SK-N-SH (cell line): Measurements from ENCODE around the gene BRINP1. TPM values are rescaled to one million over a fixed set of nuclear protein-coding genes. Genes with fewer than 3 reads are reported as not detected.

Experiments used
- CTCF ChIA-PET: fragments of 300-600, 350-600 bp; formaldehyde crosslinking; extraction: SDS; loops from one replicate; lab custom pipeline; 2021; lab: Yijun Ruan, JAX
- POLR2A ChIA-PET: fragments of 350-600 bp; sonication (Branson Sonifier 250); formaldehyde crosslinking; extraction: SDS; loops from one replicate; lab custom pipeline; 2020; ENCODE audit warnings: antibody characterized with exemption, inconsistent platforms; lab: Yijun Ruan, JAX
- DNase-seq: peaks from one replicate; pipeline ENCODE4 v3.0.0; 2012
- H2AFZ ChIP-seq: fragments of 200-600 bp; sonication (generic); 2 replicates; pipeline ENCODE4 v1.8.1; 2016; ENCODE audit warnings: antibody characterized with exemption, mild to moderate bottlenecking, low read depth
- H3F3A ChIP-seq: fragments of 200-600 bp; sonication (generic); replicated peaks from 2 replicates; pipeline ENCODE3; 2016; ENCODE audit warnings: antibody characterized with exemption, mild to moderate bottlenecking; ENCODE audit not compliant: insufficient read depth
- H3K27ac ChIP-seq, 2 experiments: fragments of 200-500 bp in 1 of 2; fragments of 200-600 bp in 1 of 2; sonication (Bioruptor generic) in 1 of 2; sonication (generic), shearing (Covaris generic) in 1 of 2; 2 replicates each; pipeline versions ENCODE4 v1.5.1 to v1.6.1; 2014 to 2016; ENCODE audit warnings: low read depth in 2 of 2, inconsistent platforms in 1 of 2, low read length in 1 of 2, mild to moderate bottlenecking in 1 of 2, mixed read lengths in 1 of 2
- H3K27me3 ChIP-seq: fragments of 200-600 bp; sonication (generic), shearing (Covaris generic); 2 replicates; pipeline ENCODE4 v1.6.1; 2016; ENCODE audit warnings: mixed run types; ENCODE audit not compliant: insufficient read depth
- H3K36me3 ChIP-seq, 2 experiments: fragments of 200-500 bp in 1 of 2; fragments of 200-600 bp in 1 of 2; sonication (Bioruptor generic) in 1 of 2; sonication (generic) in 1 of 2; replicated peaks in 1 of 2; 2 replicates each; pipeline versions ENCODE3 to v1.5.1; 2014 to 2016; ENCODE audit warnings: low read length in 1 of 2, mild to moderate bottlenecking in 1 of 2; ENCODE audit not compliant: insufficient read depth in 2 of 2, control insufficient read depth in 1 of 2
- H3K4me1 ChIP-seq, 2 experiments: fragments of 200-500 bp in 1 of 2; fragments of 200-600 bp in 1 of 2; sonication (Bioruptor generic) in 1 of 2; sonication (generic), shearing (Covaris generic) in 1 of 2; 2 replicates each; pipeline versions ENCODE4 v1.5.1 to v1.6.1; 2014 to 2016; ENCODE audit warnings: low read depth in 1 of 2, low read length in 1 of 2, mixed run types in 1 of 2; ENCODE audit not compliant: insufficient read depth in 2 of 2, control insufficient read depth in 1 of 2
- H3K4me2 ChIP-seq: fragments of 200-600 bp; sonication (generic), shearing (Covaris generic); 2 replicates; pipeline ENCODE4 v1.6.1; 2017; ENCODE audit warnings: mixed run types
- H3K4me3 ChIP-seq, 2 experiments: fragments of 200-500 bp in 1 of 2; fragments of 200-600 bp in 1 of 2; sonication (Bioruptor generic) in 1 of 2; sonication (generic), shearing (Covaris generic) in 1 of 2; 2 replicates each; pipeline versions ENCODE4 v1.5.1 to v1.8.1; 2014 to 2016; ENCODE audit warnings: low read depth in 2 of 2, inconsistent platforms in 1 of 2, low read length in 1 of 2, mild to moderate bottlenecking in 1 of 2, mixed read lengths in 1 of 2, moderate library complexity in 1 of 2
- H3K79me2 ChIP-seq: fragments of 200-600 bp; sonication (generic); 2 replicates; pipeline ENCODE4 v1.8.1; 2017; ENCODE audit warnings: mild to moderate bottlenecking; ENCODE audit not compliant: insufficient read depth
- H3K9ac ChIP-seq: fragments of 200-600 bp; sonication (generic); 2 replicates; pipeline ENCODE4 v1.6.1; 2017; ENCODE audit warnings: mixed run types
- H3K9me2 ChIP-seq: fragments of 200-600 bp; sonication (generic); 2 replicates; pipeline ENCODE4 v1.6.1; 2017; ENCODE audit warnings: mixed run types
- H3K9me3 ChIP-seq: fragments of 200-600 bp; sonication (generic); 2 replicates; pipeline ENCODE4 v1.6.1; 2017; ENCODE audit warnings: mixed run types, mild to moderate bottlenecking, moderate library complexity
- H4K20me1 ChIP-seq: fragments of 200-600 bp; sonication (generic); 2 replicates; pipeline ENCODE4 v1.6.1; 2017; ENCODE audit warnings: mild to moderate bottlenecking, mixed run types; ENCODE audit not compliant: insufficient read depth
- ELF1 ChIP-seq: IDR thresholded peaks from 2 replicates; pipeline ENCODE4 v1.4.0; 2012
- EP300 ChIP-seq, 2 experiments: IDR thresholded peaks; 2 replicates each; pipeline versions ENCODE4 v1.4.0 to v1.6.1; 2012; ENCODE audit warnings: borderline replicate concordance in 1 of 2, low read depth in 1 of 2, low read length in 1 of 2
- EZH2phosphoT487 ChIP-seq: fragments of 200-600 bp; sonication (generic); IDR thresholded peaks from 2 replicates; pipeline ENCODE4 v1.6.1; 2017; ENCODE audit warnings: low read depth, mixed run types, mild to moderate bottlenecking, antibody characterized with exemption, moderate library complexity, borderline replicate concordance
- FOXM1 ChIP-seq: IDR thresholded peaks from 2 replicates; pipeline ENCODE4 v1.4.0; 2012; ENCODE audit warnings: low read depth, mild to moderate bottlenecking
- GATA2 ChIP-seq: sonication (generic); formaldehyde crosslinking; IDR thresholded peaks from 2 replicates; pipeline ENCODE4 v1.5.0; 2020; ENCODE audit warnings: mild to moderate bottlenecking, missing genetic modification reagents
- JUND ChIP-seq: IDR thresholded peaks from 2 replicates; pipeline ENCODE4 v1.4.0; 2012
- MXI1 ChIP-seq: IDR thresholded peaks from 2 replicates; pipeline ENCODE4 v1.6.1; 2012; ENCODE audit warnings: mild to moderate bottlenecking, low read depth, low read length, improper control_type of control experiment
- NRF1 ChIP-seq: IDR thresholded peaks from 2 replicates; pipeline ENCODE4 v1.6.1; 2012; ENCODE audit warnings: low read depth, mild to moderate bottlenecking, low read length
- RAD21 ChIP-seq: IDR thresholded peaks from 2 replicates; pipeline ENCODE4 v1.6.1; 2012; ENCODE audit warnings: mild to moderate bottlenecking, low read length
- RCOR1 ChIP-seq: fragments of 150-350 bp; IDR thresholded peaks from 2 replicates; pipeline ENCODE4 v1.6.1; 2017; ENCODE audit warnings: antibody characterized with exemption, low read length
- RXRA ChIP-seq: IDR thresholded peaks from 2 replicates; pipeline ENCODE4 v1.4.0; 2012; ENCODE audit warnings: low read depth, mild to moderate bottlenecking, borderline replicate concordance
- SMC3 ChIP-seq: IDR thresholded peaks from 2 replicates; pipeline ENCODE4 v1.6.1; 2012; ENCODE audit warnings: low read depth, low read length, improper control_type of control experiment
- TAF1 ChIP-seq: IDR thresholded peaks from 2 replicates; pipeline ENCODE4 v1.6.1; 2012; ENCODE audit warnings: low read depth, mild to moderate bottlenecking, low read length, moderate library complexity, borderline replicate concordance
- TCF12 ChIP-seq: IDR thresholded peaks from 2 replicates; pipeline ENCODE4 v1.4.0; 2012
- YY1 ChIP-seq: IDR thresholded peaks from 2 replicates; pipeline ENCODE4 v1.4.0; 2012; ENCODE audit warnings: low read depth, mild to moderate bottlenecking
- WGBS: methylation state at CpG from one replicate; pipeline ENCODE4 v1.1.6; 2017; ENCODE audit warnings: low lambda C conversion rate; 5-methylcytosine and 5-hydroxymethylcytosine counted together
- polyA plus RNA-seq, 3 experiments: library from polyadenylated mRNA; depleted of rRNA; stranded (reverse); fragments of >200 nt; gene quantifications; 2 replicates each; pipeline ENCODE4 v1.2.3, GENCODE V29; 2012
- TF ChIP-seq, protein P1 (sequence below): fragments of 150-350 bp; IDR thresholded peaks from 2 replicates; pipeline ENCODE4 v1.6.1; 2016; ENCODE audit warnings: mild to moderate bottlenecking, low read depth, low read length
- TF ChIP-seq, protein P2 (sequence below): fragments of 150-350 bp; IDR thresholded peaks from 2 replicates; pipeline ENCODE4 v1.6.1; 2017; ENCODE audit warnings: antibody characterized with exemption, low read length, low read depth, borderline replicate concordance
- TF ChIP-seq, protein P3 (sequence below): IDR thresholded peaks from 2 replicates; pipeline ENCODE4 v1.4.0; 2012; ENCODE audit warnings: low read depth, borderline replicate concordance
- TF ChIP-seq, protein P4 (sequence below): fragments of 200-600 bp; sonication (generic); IDR thresholded peaks from 2 replicates; pipeline ENCODE4 v1.6.1; 2017; ENCODE audit warnings: antibody characterized with exemption, mild to moderate bottlenecking, moderate library complexity
- TF ChIP-seq, protein P5 (sequence below): IDR thresholded peaks from 2 replicates; pipeline ENCODE4; 2012

The BRINP1 gene
- polyA plus RNA-seq, 1 of the 3 experiments (the other 2 are of a cell fraction), result 0.41 TPM

DNA sequence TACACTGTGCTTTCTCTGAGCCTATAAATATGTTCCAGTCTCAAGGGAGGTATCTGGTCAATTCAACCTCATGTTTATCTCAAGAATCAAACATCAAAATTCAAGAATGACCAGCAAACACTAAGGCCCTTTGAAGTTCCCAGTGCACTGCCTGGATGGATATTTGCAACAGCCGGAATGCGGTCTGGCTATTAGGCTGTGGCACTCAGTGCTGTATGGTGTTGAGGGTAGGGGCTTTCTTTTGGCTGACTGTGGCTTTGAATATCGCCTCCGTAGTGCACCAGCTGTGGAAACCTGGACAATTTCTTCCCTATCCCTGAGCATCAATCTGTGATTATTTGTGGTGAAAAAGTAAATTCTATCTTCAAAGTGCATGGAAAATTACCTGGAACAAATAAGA lies 220.4 kb downstream of the BRINP1 start:
- no peak overlapping the region for H3K9ac ChIP-seq
- DNase-seq, result no peak
- H3K9me3 ChIP-seq, result no peaks in the 10 kb centered on the region
- CTCF ChIA-PET, result no interaction called here
- H3K27me3 ChIP-seq, result no peaks in the 10 kb centered on the region
- no peak overlapping the region for H2AFZ ChIP-seq
- H3K4me3 ChIP-seq, result no peak overlapping the region
- POLR2A ChIA-PET, result no interaction called here
- H3K79me2 ChIP-seq, result no peaks in the 10 kb centered on the region
- TF ChIP-seq JUND, result no peak
- no peak for TF ChIP-seq RAD21
- TF ChIP-seq, protein P1, sequence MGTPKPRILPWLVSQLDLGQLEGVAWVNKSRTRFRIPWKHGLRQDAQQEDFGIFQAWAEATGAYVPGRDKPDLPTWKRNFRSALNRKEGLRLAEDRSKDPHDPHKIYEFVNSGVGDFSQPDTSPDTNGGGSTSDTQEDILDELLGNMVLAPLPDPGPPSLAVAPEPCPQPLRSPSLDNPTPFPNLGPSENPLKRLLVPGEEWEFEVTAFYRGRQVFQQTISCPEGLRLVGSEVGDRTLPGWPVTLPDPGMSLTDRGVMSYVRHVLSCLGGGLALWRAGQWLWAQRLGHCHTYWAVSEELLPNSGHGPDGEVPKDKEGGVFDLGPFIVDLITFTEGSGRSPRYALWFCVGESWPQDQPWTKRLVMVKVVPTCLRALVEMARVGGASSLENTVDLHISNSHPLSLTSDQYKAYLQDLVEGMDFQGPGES, result no peak
- TF ChIP-seq GATA2 (CRISPR knock-in tag), result no peak
- no peak for TF ChIP-seq FOXM1
- TF ChIP-seq, protein P2, sequence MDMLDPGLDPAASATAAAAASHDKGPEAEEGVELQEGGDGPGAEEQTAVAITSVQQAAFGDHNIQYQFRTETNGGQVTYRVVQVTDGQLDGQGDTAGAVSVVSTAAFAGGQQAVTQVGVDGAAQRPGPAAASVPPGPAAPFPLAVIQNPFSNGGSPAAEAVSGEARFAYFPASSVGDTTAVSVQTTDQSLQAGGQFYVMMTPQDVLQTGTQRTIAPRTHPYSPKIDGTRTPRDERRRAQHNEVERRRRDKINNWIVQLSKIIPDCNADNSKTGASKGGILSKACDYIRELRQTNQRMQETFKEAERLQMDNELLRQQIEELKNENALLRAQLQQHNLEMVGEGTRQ, result no peak
- TF ChIP-seq RXRA, result no peak
- TF ChIP-seq SMC3, result no peak
- TF ChIP-seq NRF1, result no peak
- TF ChIP-seq TAF1, result no peak
- TF ChIP-seq ELF1, result no peak
- TF ChIP-seq, protein P3, sequence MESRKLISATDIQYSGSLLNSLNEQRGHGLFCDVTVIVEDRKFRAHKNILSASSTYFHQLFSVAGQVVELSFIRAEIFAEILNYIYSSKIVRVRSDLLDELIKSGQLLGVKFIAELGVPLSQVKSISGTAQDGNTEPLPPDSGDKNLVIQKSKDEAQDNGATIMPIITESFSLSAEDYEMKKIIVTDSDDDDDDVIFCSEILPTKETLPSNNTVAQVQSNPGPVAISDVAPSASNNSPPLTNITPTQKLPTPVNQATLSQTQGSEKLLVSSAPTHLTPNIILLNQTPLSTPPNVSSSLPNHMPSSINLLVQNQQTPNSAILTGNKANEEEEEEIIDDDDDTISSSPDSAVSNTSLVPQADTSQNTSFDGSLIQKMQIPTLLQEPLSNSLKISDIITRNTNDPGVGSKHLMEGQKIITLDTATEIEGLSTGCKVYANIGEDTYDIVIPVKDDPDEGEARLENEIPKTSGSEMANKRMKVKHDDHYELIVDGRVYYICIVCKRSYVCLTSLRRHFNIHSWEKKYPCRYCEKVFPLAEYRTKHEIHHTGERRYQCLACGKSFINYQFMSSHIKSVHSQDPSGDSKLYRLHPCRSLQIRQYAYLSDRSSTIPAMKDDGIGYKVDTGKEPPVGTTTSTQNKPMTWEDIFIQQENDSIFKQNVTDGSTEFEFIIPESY, result no peak
- TF ChIP-seq, protein P4, sequence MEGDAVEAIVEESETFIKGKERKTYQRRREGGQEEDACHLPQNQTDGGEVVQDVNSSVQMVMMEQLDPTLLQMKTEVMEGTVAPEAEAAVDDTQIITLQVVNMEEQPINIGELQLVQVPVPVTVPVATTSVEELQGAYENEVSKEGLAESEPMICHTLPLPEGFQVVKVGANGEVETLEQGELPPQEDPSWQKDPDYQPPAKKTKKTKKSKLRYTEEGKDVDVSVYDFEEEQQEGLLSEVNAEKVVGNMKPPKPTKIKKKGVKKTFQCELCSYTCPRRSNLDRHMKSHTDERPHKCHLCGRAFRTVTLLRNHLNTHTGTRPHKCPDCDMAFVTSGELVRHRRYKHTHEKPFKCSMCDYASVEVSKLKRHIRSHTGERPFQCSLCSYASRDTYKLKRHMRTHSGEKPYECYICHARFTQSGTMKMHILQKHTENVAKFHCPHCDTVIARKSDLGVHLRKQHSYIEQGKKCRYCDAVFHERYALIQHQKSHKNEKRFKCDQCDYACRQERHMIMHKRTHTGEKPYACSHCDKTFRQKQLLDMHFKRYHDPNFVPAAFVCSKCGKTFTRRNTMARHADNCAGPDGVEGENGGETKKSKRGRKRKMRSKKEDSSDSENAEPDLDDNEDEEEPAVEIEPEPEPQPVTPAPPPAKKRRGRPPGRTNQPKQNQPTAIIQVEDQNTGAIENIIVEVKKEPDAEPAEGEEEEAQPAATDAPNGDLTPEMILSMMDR, result no peak
- no peak for TF ChIP-seq MXI1
- TF ChIP-seq, protein P5, sequence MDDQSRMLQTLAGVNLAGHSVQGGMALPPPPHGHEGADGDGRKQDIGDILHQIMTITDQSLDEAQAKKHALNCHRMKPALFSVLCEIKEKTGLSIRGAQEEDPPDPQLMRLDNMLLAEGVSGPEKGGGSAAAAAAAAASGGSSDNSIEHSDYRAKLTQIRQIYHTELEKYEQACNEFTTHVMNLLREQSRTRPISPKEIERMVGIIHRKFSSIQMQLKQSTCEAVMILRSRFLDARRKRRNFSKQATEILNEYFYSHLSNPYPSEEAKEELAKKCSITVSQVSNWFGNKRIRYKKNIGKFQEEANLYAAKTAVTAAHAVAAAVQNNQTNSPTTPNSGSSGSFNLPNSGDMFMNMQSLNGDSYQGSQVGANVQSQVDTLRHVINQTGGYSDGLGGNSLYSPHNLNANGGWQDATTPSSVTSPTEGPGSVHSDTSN, result no peak
- TF ChIP-seq RCOR1, result no peak
- no peak for TF ChIP-seq YY1
- no peak for TF ChIP-seq EZH2phosphoT487
- no peak for TF ChIP-seq EP300 (IDR thresholded peaks at IDR 0.05; ENCODE audit: borderline replicate concordance in 1 of 2, low read depth in 1 of 2, low read length in 1 of 2)
- TF ChIP-seq TCF12, result no peak
- no peaks in the 10 kb centered on the region for H4K20me1 ChIP-seq
- H3K4me2 ChIP-seq, result no peak overlapping the region
- H3K27ac ChIP-seq, result no peak overlapping the region
- H3K36me3 ChIP-seq, result no peaks in the 10 kb centered on the region
- H3K9me2 ChIP-seq, result no peaks in the 10 kb centered on the region; the same call in 1 of the 2 replicates
- whole genome bisulfite sequencing, result 27% methylated on average over 4 of the region's 4 CpGs
- H3K4me1 ChIP-seq, result no peaks in the 10 kb centered on the region
- H3F3A ChIP-seq, result no peaks in the 10 kb centered on the region
